Stimulated activated naive CD8-positive, alpha-beta T cell treated with anti-CD3 and anti-CD28 coated beads, Interleukin-15, amount 100 ng/mL, for 72 hours (primary cell): ENCODE measurements around the gene OR52W1.

Experiments used
- ATAC-seq: fragments of 150-1000 bp; cut with Tn5 transposase; 2 replicates; pipeline ENCODE4 v1.10.0; 2021; ENCODE audit warnings: mild to moderate bottlenecking, moderate library complexity
- DNase-seq, 2 donors: peaks; one replicate each; pipeline ENCODE4 v3.0.0; 2021 to 2022
- H3K27ac Mint-ChIP-seq, 2 donors: one replicate each; pipeline ENCODE4 v1.8.0; 2022; ENCODE audit warnings: mild to moderate bottlenecking in 2 of 2, mixed read lengths in 2 of 2, moderate library complexity in 2 of 2
- H3K27me3 Mint-ChIP-seq: one replicate; pipeline ENCODE4 v1.8.0; 2022; ENCODE audit warnings: mixed read lengths
- H3K4me1 Mint-ChIP-seq: one replicate; pipeline ENCODE4 v1.8.0; 2022; ENCODE audit warnings: mild to moderate bottlenecking, mixed read lengths
- H3K4me3 Mint-ChIP-seq, 2 donors: one replicate each; pipeline ENCODE4 v1.8.0; 2022; ENCODE audit warnings: mild to moderate bottlenecking in 2 of 2, mixed read lengths in 2 of 2, moderate library complexity in 1 of 2
- H3K9me3 Mint-ChIP-seq, 2 donors: one replicate each; pipeline ENCODE4 v1.8.0; 2022; ENCODE audit warnings: mixed read lengths in 2 of 2

Gene OR52W1

GRCh38 chr11:6199174-6199810, at the start of gene OR52W1:
Gene OR52W1, plus strand, starts transcription at chr11:6199224. Its CDS starts 0 bp downstream, at chr11:6199224.
- Mint-ChIP-seq H3K4me3 (no peak within 1 kb of the TSS), H3K9me3 (no peaks in the 10 kb centered on the region), H3K27me3 (no peaks in the 10 kb centered on the region), H3K27ac (peak within 1 kb of the TSS; percentile 52 to 56), H3K4me1 (peaks cover 41% of the 10 kb centered on the region)
- ATAC-seq (no peak), DNase-seq (no peak)

- Mint-ChIP-seq H3K27ac (no peak overlapping the region), H3K9me3 (peaks cover 5 to 6% of the 10 kb centered on the region in 2 donors), H3K4me1 (no peaks in the 10 kb centered on the region), H3K27me3 (peaks cover 16% of the 10 kb centered on the region), H3K4me3 (no peak overlapping the region)
- no peak for ATAC-seq
- DNase-seq, result no peak
Measured at GRCh38 chr11:6151117-6151516, 47.9 kb upstream of the OR52W1 start.

GRCh38 chr11:6152126-6152525, 46.9 kb upstream of the OR52W1 start:
- Mint-ChIP-seq H3K4me1 (no peaks in the 10 kb centered on the region), H3K27ac (no peak overlapping the region), H3K9me3 (peaks cover 5 to 6% of the 10 kb centered on the region in 2 donors), H3K4me3 (no peak overlapping the region), H3K27me3 (peaks cover 16% of the 10 kb centered on the region)
- no peak for ATAC-seq
- no peak for DNase-seq

- DNase-seq, result no peak
- Mint-ChIP-seq H3K9me3 (no peaks in the 10 kb centered on the region), H3K4me1 (no peaks in the 10 kb centered on the region), H3K27me3 (peaks cover 5% of the 10 kb centered on the region), H3K4me3 (no peak overlapping the region), H3K27ac (no peak overlapping the region)
- ATAC-seq, result no peak
Measured at GRCh38 chr11:6156628-6157359, 42.2 kb upstream of the OR52W1 start.

- Mint-ChIP-seq H3K4me1 (no peaks in the 10 kb centered on the region), H3K27ac (no peak within 1 kb of the TSS), H3K4me3 (no peak within 1 kb of the TSS), H3K27me3 (no peaks in the 10 kb centered on the region), H3K9me3 (no peaks in the 10 kb centered on the region)
- ATAC-seq (no peak), DNase-seq (no peak)
Measured at GRCh38 chr11:6170226-6170625, 28.8 kb upstream of the OR52W1 start, which contains the start of gene OR52B2. Gene OR52B2, minus strand, starts transcription at chr11:6170326. Its CDS starts 0 bp downstream, at chr11:6170326.

GRCh38 chr11:6175440-6175839, 23.6 kb upstream of the OR52W1 start:
- no peak overlapping the region for H3K27ac Mint-ChIP-seq
- no peak overlapping the region for H3K4me3 Mint-ChIP-seq
- H3K4me1 Mint-ChIP-seq, result no peaks in the 10 kb centered on the region
- DNase-seq, result no peak
- H3K9me3 Mint-ChIP-seq, result no peaks in the 10 kb centered on the region
- ATAC-seq, result no peak
- no peaks in the 10 kb centered on the region for H3K27me3 Mint-ChIP-seq

GRCh38 chr11:6191742-6192141, 7.3 kb upstream of the OR52W1 start:
- Mint-ChIP-seq H3K4me3 (no peak overlapping the region), H3K27ac (no peak overlapping the region), H3K9me3 (no peaks in the 10 kb centered on the region), H3K4me1 (peaks cover 10% of the 10 kb centered on the region), H3K27me3 (no peaks in the 10 kb centered on the region)
- ATAC-seq, result no peak
- no peak for DNase-seq

- ATAC-seq (peak; percentile 59), DNase-seq (no peak)
- H3K9me3 Mint-ChIP-seq, result no peaks in the 10 kb centered on the region
- no peak overlapping the region for H3K27ac Mint-ChIP-seq
- no peaks in the 10 kb centered on the region for H3K27me3 Mint-ChIP-seq
- H3K4me3 Mint-ChIP-seq, result no peak overlapping the region
- H3K4me1 Mint-ChIP-seq, result peaks cover 10% of the 10 kb centered on the region
Measured at GRCh38 chr11:6194065-6194581, 4.9 kb upstream of the OR52W1 start.

GRCh38 chr11:6196396-6196795, 2.6 kb upstream of the OR52W1 start:
- no peaks in the 10 kb centered on the region for H3K27me3 Mint-ChIP-seq
- peak overlapping the region in 1 of 2 donors; percentile 24 for H3K4me3 Mint-ChIP-seq
- H3K4me1 Mint-ChIP-seq, result peaks cover 20% of the 10 kb centered on the region
- peak; percentile 87 for ATAC-seq
- DNase-seq, result peak; percentile 19 to 24
- H3K27ac Mint-ChIP-seq, result no peak overlapping the region
- no peaks in the 10 kb centered on the region for H3K9me3 Mint-ChIP-seq

- H3K27me3 Mint-ChIP-seq, result no peaks in the 10 kb centered on the region
- H3K4me3 Mint-ChIP-seq, result no peak overlapping the region
- DNase-seq (no peak), ATAC-seq (no peak)
- peak overlapping the region in 1 of 2 donors; percentile 21 for H3K27ac Mint-ChIP-seq
- H3K9me3 Mint-ChIP-seq, result no peaks in the 10 kb centered on the region
- peaks cover 27% of the 10 kb centered on the region for H3K4me1 Mint-ChIP-seq
Measured at GRCh38 chr11:6197466-6198200, 1.4 kb upstream of the OR52W1 start.

- no peak overlapping the region for H3K4me3 Mint-ChIP-seq
- no peaks in the 10 kb centered on the region for H3K9me3 Mint-ChIP-seq
- no peaks in the 10 kb centered on the region for H3K27me3 Mint-ChIP-seq
- peak overlapping the region in 1 of 2 donors; percentile 83 for H3K27ac Mint-ChIP-seq
- DNase-seq (peak in 1 of 2 donors; percentile 24), ATAC-seq (peak; percentile 44)
- peaks cover 49% of the 10 kb centered on the region for H3K4me1 Mint-ChIP-seq
Measured at GRCh38 chr11:6200975-6201374, 2.0 kb downstream of the OR52W1 start.

GRCh38 chr11:6201481-6201880, 2.5 kb downstream of the OR52W1 start:
- no peak for DNase-seq
- ATAC-seq, result peak; percentile 71
- no peaks in the 10 kb centered on the region for H3K9me3 Mint-ChIP-seq
- no peak overlapping the region for H3K27ac Mint-ChIP-seq
- no peaks in the 10 kb centered on the region for H3K27me3 Mint-ChIP-seq
- H3K4me1 Mint-ChIP-seq, result peaks cover 44% of the 10 kb centered on the region
- H3K4me3 Mint-ChIP-seq, result no peak overlapping the region

- no peaks in the 10 kb centered on the region for H3K27me3 Mint-ChIP-seq
- H3K4me3 Mint-ChIP-seq, result no peak overlapping the region
- H3K4me1 Mint-ChIP-seq, result peaks cover 41% of the 10 kb centered on the region
- no peak for DNase-seq
- ATAC-seq, result no peak
- no peaks in the 10 kb centered on the region for H3K9me3 Mint-ChIP-seq
- H3K27ac Mint-ChIP-seq, result no peak overlapping the region
Measured at GRCh38 chr11:6202041-6202440, 3.0 kb downstream of the OR52W1 start.

GRCh38 chr11:6203327-6203726, 4.3 kb downstream of the OR52W1 start:
- Mint-ChIP-seq H3K4me1 (peaks cover 41% of the 10 kb centered on the region), H3K27ac (peak overlapping the region in 1 of 2 donors; percentile 1), H3K4me3 (no peak overlapping the region), H3K9me3 (no peaks in the 10 kb centered on the region), H3K27me3 (no peaks in the 10 kb centered on the region)
- peak; percentile 69 for ATAC-seq
- DNase-seq, result peak in 1 of 2 donors; percentile 22

GRCh38 chr11:6204706-6205105, 5.7 kb downstream of the OR52W1 start:
- DNase-seq (no peak), ATAC-seq (no peak)
- H3K4me1 Mint-ChIP-seq, result peaks cover 41% of the 10 kb centered on the region
- no peaks in the 10 kb centered on the region for H3K27me3 Mint-ChIP-seq
- H3K27ac Mint-ChIP-seq, result no peak overlapping the region
- H3K4me3 Mint-ChIP-seq, result no peak overlapping the region
- no peaks in the 10 kb centered on the region for H3K9me3 Mint-ChIP-seq

- ATAC-seq, result no peak
- peaks cover 41% of the 10 kb centered on the region for H3K4me1 Mint-ChIP-seq
- H3K27ac Mint-ChIP-seq, result no peak within 1 kb of the TSS
Measured at GRCh38 chr11:6205366-6205765, 6.3 kb downstream of the OR52W1 start, which contains the start of gene C11orf42. Gene C11orf42, plus strand, starts transcription at chr11:6205557. Its CDS starts 59 bp downstream, at chr11:6205616.

More at GRCh38 chr11:6205366-6205765, 6.3 kb downstream of the OR52W1 start, which contains the start of gene C11orf42:
- no peak for DNase-seq
- Mint-ChIP-seq H3K9me3 (no peaks in the 10 kb centered on the region), H3K4me3 (no peak within 1 kb of the TSS), H3K27me3 (no peaks in the 10 kb centered on the region)
